ENCODE measurements around the gene RASSF9.

RASSF9 gene

DNA sequence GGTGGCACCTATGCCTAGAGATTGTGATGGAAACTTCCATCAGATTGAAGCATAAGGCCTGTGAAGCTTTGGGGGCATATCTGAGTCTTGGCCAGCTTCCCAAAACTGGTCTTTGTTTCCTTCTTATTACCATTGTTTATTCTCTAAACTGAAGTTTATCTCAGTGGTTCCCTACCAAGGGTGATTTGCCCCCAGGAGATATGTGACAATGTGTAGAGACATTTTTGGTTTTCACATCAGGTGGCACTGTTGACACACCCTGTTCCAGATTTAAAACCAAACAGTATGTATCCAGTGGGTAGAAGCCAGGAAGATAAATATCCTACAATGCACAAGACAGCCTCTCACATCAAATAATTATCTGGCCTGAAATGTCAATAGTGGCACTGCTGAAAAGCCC, 22.1 kb downstream of the RASSF9 start:
- ATAC-seq (ENCODE audit: insufficient read depth, low read depth) = no peak
- H4K20me1 ChIP-seq (ENCODE audit: insufficient read depth, low read length) = no peaks in the 10 kb centered on the region
- TF ChIP-seq, protein P1, sequence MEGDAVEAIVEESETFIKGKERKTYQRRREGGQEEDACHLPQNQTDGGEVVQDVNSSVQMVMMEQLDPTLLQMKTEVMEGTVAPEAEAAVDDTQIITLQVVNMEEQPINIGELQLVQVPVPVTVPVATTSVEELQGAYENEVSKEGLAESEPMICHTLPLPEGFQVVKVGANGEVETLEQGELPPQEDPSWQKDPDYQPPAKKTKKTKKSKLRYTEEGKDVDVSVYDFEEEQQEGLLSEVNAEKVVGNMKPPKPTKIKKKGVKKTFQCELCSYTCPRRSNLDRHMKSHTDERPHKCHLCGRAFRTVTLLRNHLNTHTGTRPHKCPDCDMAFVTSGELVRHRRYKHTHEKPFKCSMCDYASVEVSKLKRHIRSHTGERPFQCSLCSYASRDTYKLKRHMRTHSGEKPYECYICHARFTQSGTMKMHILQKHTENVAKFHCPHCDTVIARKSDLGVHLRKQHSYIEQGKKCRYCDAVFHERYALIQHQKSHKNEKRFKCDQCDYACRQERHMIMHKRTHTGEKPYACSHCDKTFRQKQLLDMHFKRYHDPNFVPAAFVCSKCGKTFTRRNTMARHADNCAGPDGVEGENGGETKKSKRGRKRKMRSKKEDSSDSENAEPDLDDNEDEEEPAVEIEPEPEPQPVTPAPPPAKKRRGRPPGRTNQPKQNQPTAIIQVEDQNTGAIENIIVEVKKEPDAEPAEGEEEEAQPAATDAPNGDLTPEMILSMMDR (IDR thresholded peaks at IDR 0.05; ENCODE audit: borderline replicate concordance, extremely low read depth, low read length, poor library complexity, severe bottlenecking) = no peak
- no peak for TF ChIP-seq EZH2 (IDR thresholded peaks at IDR 0.05; ENCODE audit: borderline replicate concordance, low read depth, low read length, severe bottlenecking)
- no peak overlapping the region for H3K9ac ChIP-seq (ENCODE audit: low read depth, low read length)
- no peaks in the 10 kb centered on the region for H3K4me1 ChIP-seq (ENCODE audit: insufficient read depth, low read length)
- H2AFZ ChIP-seq (ENCODE audit: low read depth, low read length) = no peak overlapping the region
- H3K27me3 ChIP-seq (ENCODE audit: insufficient read depth, low read length, poor library complexity) = no peaks in the 10 kb centered on the region
- no peaks in the 10 kb centered on the region for H3K9me3 ChIP-seq (ENCODE audit: insufficient read depth, low read length, severe bottlenecking)
- H3K36me3 ChIP-seq (ENCODE audit: insufficient read depth, low read length) = no peaks in the 10 kb centered on the region
- no peak overlapping the region for H3K27ac ChIP-seq (ENCODE audit: low read length)
- H3K4me2 ChIP-seq (ENCODE audit: insufficient read depth, low read length) = no peak overlapping the region
- H3K4me3 ChIP-seq (ENCODE audit: low read depth in 1 of 2, low read length in 2 of 2) = no peak overlapping the region
- no peak for DNase-seq
- H3K79me2 ChIP-seq (ENCODE audit: insufficient read depth, low read length) = no peaks in the 10 kb centered on the region

DNA sequence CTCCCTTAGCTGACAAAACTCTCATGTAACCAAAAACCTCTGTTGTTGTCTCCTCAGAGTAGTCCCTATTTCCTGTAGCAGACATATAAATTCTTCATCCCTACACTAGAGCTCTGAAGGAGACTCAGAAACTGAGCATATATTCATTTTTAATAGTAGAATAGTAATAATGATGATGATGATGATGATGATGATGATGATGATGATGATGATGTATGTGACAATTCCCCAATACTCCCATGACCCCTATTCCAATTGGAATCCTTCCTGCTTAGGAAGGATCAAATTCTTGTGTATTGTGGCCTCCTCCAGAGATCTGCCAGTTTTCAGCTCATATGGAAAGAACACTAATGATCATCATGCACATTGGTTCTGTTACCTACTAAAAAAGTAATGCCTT, 26.7 kb downstream of the RASSF9 start:
- Histone ChIP-seq H3K27me3 (ENCODE audit: insufficient read depth, low read length, poor library complexity) (no peaks in the 10 kb centered on the region), H3K4me3 (ENCODE audit: low read depth in 1 of 2, low read length in 2 of 2) (no peak overlapping the region), H3K36me3 (ENCODE audit: insufficient read depth, low read length) (no peaks in the 10 kb centered on the region), H3K79me2 (ENCODE audit: insufficient read depth, low read length) (no peaks in the 10 kb centered on the region), H3K4me2 (ENCODE audit: insufficient read depth, low read length) (no peak overlapping the region), H3K27ac (ENCODE audit: low read length) (no peak overlapping the region), H2AFZ (ENCODE audit: low read depth, low read length) (no peak overlapping the region), H3K9ac (ENCODE audit: low read depth, low read length) (no peak overlapping the region), H3K9me3 (ENCODE audit: insufficient read depth, low read length, severe bottlenecking) (no peaks in the 10 kb centered on the region), H4K20me1 (ENCODE audit: insufficient read depth, low read length) (no peaks in the 10 kb centered on the region), H3K4me1 (ENCODE audit: insufficient read depth, low read length) (no peaks in the 10 kb centered on the region)
- TF ChIP-seq EZH2 (IDR thresholded peaks at IDR 0.05; ENCODE audit: borderline replicate concordance, low read depth, low read length, severe bottlenecking) = no peak
- TF ChIP-seq, protein P1 (IDR thresholded peaks at IDR 0.05; ENCODE audit: borderline replicate concordance, extremely low read depth, low read length, poor library complexity, severe bottlenecking) = no peak
- no peak for DNase-seq
- ATAC-seq (ENCODE audit: insufficient read depth, low read depth) = no peak

DNA sequence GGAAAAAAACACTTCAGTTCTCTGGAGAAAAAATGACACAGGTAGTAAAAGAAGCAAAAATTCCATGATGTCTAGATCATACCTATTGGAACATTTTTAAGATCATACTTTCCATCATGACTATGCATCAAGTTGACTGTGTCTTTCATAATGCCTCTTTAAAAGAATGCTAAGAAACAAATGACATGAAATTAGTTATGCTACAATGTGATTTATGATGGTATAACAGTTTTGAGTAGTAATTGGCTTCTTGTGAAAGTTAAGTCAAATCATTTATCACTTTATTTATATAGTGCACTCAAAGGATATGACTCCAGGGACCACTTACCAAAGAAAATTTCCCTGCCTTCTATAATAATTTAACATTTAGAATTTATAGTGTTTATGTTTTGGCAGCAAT, 28.5 kb downstream of the RASSF9 start:
- DNase-seq (no peak), ATAC-seq (ENCODE audit: insufficient read depth, low read depth) (no peak)

More for the DNA sequence above, 28.5 kb downstream of the RASSF9 start:
- Histone ChIP-seq H3K79me2 (ENCODE audit: insufficient read depth, low read length) (no peaks in the 10 kb centered on the region), H3K9ac (ENCODE audit: low read depth, low read length) (no peak overlapping the region), H4K20me1 (ENCODE audit: insufficient read depth, low read length) (no peaks in the 10 kb centered on the region), H3K36me3 (ENCODE audit: insufficient read depth, low read length) (no peaks in the 10 kb centered on the region), H3K4me3 (ENCODE audit: low read depth in 1 of 2, low read length in 2 of 2) (no peak overlapping the region), H2AFZ (ENCODE audit: low read depth, low read length) (no peak overlapping the region), H3K27ac (ENCODE audit: low read length) (no peak overlapping the region), H3K4me1 (ENCODE audit: insufficient read depth, low read length) (no peaks in the 10 kb centered on the region), H3K27me3 (ENCODE audit: insufficient read depth, low read length, poor library complexity) (no peaks in the 10 kb centered on the region), H3K9me3 (ENCODE audit: insufficient read depth, low read length, severe bottlenecking) (no peaks in the 10 kb centered on the region), H3K4me2 (ENCODE audit: insufficient read depth, low read length) (no peak overlapping the region)
- TF ChIP-seq, protein P1 (IDR thresholded peaks at IDR 0.05; ENCODE audit: borderline replicate concordance, extremely low read depth, low read length, poor library complexity, severe bottlenecking) = no peak
- no peak for TF ChIP-seq EZH2 (IDR thresholded peaks at IDR 0.05; ENCODE audit: borderline replicate concordance, low read depth, low read length, severe bottlenecking)

Data from DND-41 (cell line).